GM12875 (cell line): ENCODE measurements around the gene WIPF2.

Experiments
- H3K4me3 ChIP-seq: one replicate; pipeline ENCODE4 v1.5.1; 2011; ENCODE audit warnings: low read depth, low read length, control low read depth
- CTCF ChIP-seq: IDR thresholded peaks from 2 replicates; pipeline ENCODE4 v1.5.1; 2011; ENCODE audit warnings: low read depth, mild to moderate bottlenecking, control low read depth, inconsistent platforms, low read length, moderate library complexity, borderline replicate concordance; ENCODE audit not compliant: insufficient read depth

The WIPF2 gene

GRCh38 chr17:40330850-40331470, 111.9 kb downstream of the WIPF2 start:
- no peak overlapping the region for H3K4me3 ChIP-seq
- TF ChIP-seq CTCF: no peak

GRCh38 chr17:40331743-40332641, 112.9 kb downstream of the WIPF2 start:
- TF ChIP-seq CTCF: no peak
- no peak overlapping the region for H3K4me3 ChIP-seq
